Measurements from ENCODE around the gene SLC16A7.

SLC16A7 gene

GRCh38 chr12:59715434-59715833 is 119.6 kb downstream of the SLC16A7 start:
- TF ChIP-seq POLR2A (IDR thresholded peaks at IDR 0.05; ENCODE audit: extremely low read depth, insufficient read length) (no peak), MYC (IDR thresholded peaks at IDR 0.05; ENCODE audit: low read depth, low read length) (no peak), CTCF (IDR thresholded peaks at IDR 0.05; ENCODE audit: low read depth, low read length) (no peak), MAX (IDR thresholded peaks at IDR 0.05; ENCODE audit: low read depth, low read length) (no peak)
- no peak for DNase-seq (ENCODE audit: low read depth)
- H3K4me3 ChIP-seq (ENCODE audit: low read depth, low read length) = no peak overlapping the region

- TF ChIP-seq CTCF (IDR thresholded peaks at IDR 0.05; ENCODE audit: low read depth, low read length) (no peak), MYC (IDR thresholded peaks at IDR 0.05; ENCODE audit: low read depth, low read length) (no peak), POLR2A (IDR thresholded peaks at IDR 0.05; ENCODE audit: extremely low read depth, insufficient read length) (no peak), MAX (IDR thresholded peaks at IDR 0.05; ENCODE audit: low read depth, low read length) (no peak)
- no peak for DNase-seq (ENCODE audit: low read depth)
- H3K4me3 ChIP-seq (ENCODE audit: low read depth, low read length) = no peak overlapping the region
These were observed 120.2 kb downstream of the SLC16A7 start for GRCh38 chr12:59716043-59716442.

GRCh38 chr12:59717436-59717835 is 121.6 kb downstream of the SLC16A7 start:
- H3K4me3 ChIP-seq (ENCODE audit: low read depth, low read length) = no peak overlapping the region
- TF ChIP-seq POLR2A (IDR thresholded peaks at IDR 0.05; ENCODE audit: extremely low read depth, insufficient read length) = no peak
- no peak for TF ChIP-seq CTCF (IDR thresholded peaks at IDR 0.05; ENCODE audit: low read depth, low read length)
- no peak for DNase-seq (ENCODE audit: low read depth)

- no peak overlapping the region for H3K4me3 ChIP-seq (ENCODE audit: low read depth, low read length)
- no peak for TF ChIP-seq POLR2A (IDR thresholded peaks at IDR 0.05; ENCODE audit: extremely low read depth, insufficient read length)
- DNase-seq (ENCODE audit: low read depth) = no peak
These were observed 123.9 kb downstream of the SLC16A7 start for GRCh38 chr12:59719701-59720100.

- TF ChIP-seq CTCF (IDR thresholded peaks at IDR 0.05; ENCODE audit: low read depth, low read length) (no peak), POLR2A (IDR thresholded peaks at IDR 0.05; ENCODE audit: extremely low read depth, insufficient read length) (no peak), MYC (IDR thresholded peaks at IDR 0.05; ENCODE audit: low read depth, low read length) (no peak), MAX (IDR thresholded peaks at IDR 0.05; ENCODE audit: low read depth, low read length) (no peak)
- no peak overlapping the region for H3K4me3 ChIP-seq (ENCODE audit: low read depth, low read length)
- DNase-seq (ENCODE audit: low read depth) = no peak
These were observed 127.7 kb downstream of the SLC16A7 start for GRCh38 chr12:59723520-59723919.

GRCh38 chr12:59724011-59724695 is 128.3 kb downstream of the SLC16A7 start:
- no peak overlapping the region for H3K4me3 ChIP-seq (ENCODE audit: low read depth, low read length)
- TF ChIP-seq MAX (IDR thresholded peaks at IDR 0.05; ENCODE audit: low read depth, low read length) = no peak
- no peak for TF ChIP-seq CTCF (IDR thresholded peaks at IDR 0.05; ENCODE audit: low read depth, low read length)
- no peak for TF ChIP-seq MYC (IDR thresholded peaks at IDR 0.05; ENCODE audit: low read depth, low read length)
- TF ChIP-seq POLR2A (IDR thresholded peaks at IDR 0.05; ENCODE audit: extremely low read depth, insufficient read length) = no peak

More at GRCh38 chr12:59724011-59724695, 128.3 kb downstream of the SLC16A7 start:
- DNase-seq (ENCODE audit: low read depth) = no peak
